Endothelial cell of umbilical vein (primary cell): ENCODE measurements around the gene PPM1L. TPM values are rescaled to one million over a fixed set of nuclear protein-coding genes. Genes with fewer than 3 reads are reported as not detected.
A peak's percentile ranks its signal among the peaks of the same experiment; 100 is the strongest.

Source experiments
- BruUV-seq: library from RNA; stranded (reverse); fragments of 400-500 nt; replicated peaks from 2 replicates; lab custom pipeline; 2021; lab: Mats Ljungman, UMichigan
- CTCF ChIA-PET: fragments of 300-600, 350-600 bp; sonication (Branson Sonifier 250); formaldehyde crosslinking; loops from one replicate; lab custom pipeline; 2021; ENCODE audit warnings: antibody characterized with exemption, inconsistent platforms; lab: Charles Lee
- POLR2A ChIA-PET: fragments of 300-600, 350-600 bp; sonication (Branson Sonifier 250); formaldehyde crosslinking; loops from one replicate; lab custom pipeline; 2021; ENCODE audit warnings: antibody characterized with exemption, inconsistent platforms; lab: Charles Lee
- DNase-seq: peaks from one replicate; pipeline ENCODE4 v3.0.0-alpha.2; 2011; ENCODE audit warnings: low read depth, low spot score
- FAIRE-seq: peaks from 2 replicates; lab custom pipeline; 2011; peaks lifted over from hg19 to GRCh38; lab: Jason Lieb, UNC
- H2AFZ ChIP-seq: 2 replicates; pipeline ENCODE4 v1.6.0; 2012; ENCODE audit warnings: low read depth, low read length, control low read depth, inconsistent platforms
- H3K27ac ChIP-seq: 2 replicates; pipeline ENCODE4 v1.5.1; 2011; ENCODE audit warnings: low read depth, mild to moderate bottlenecking, control low read depth, low read length, moderate library complexity; ENCODE audit not compliant: insufficient read depth
- H3K27me3 ChIP-seq, 2 experiments: 2 replicates each; pipeline versions ENCODE4 v1.6.0 to v1.6.1; 2011; ENCODE audit warnings: low read length in 2 of 2, mixed read lengths in 1 of 2; ENCODE audit not compliant: control insufficient read depth in 2 of 2, insufficient read depth in 2 of 2
- H3K36me3 ChIP-seq, 2 experiments: 2 replicates in 1 of 2; 3 replicates in 1 of 2; pipeline ENCODE4 v1.5.1; 2011; ENCODE audit warnings: low read length in 2 of 2, mild to moderate bottlenecking in 1 of 2, moderate library complexity in 1 of 2; ENCODE audit not compliant: control insufficient read depth in 2 of 2, insufficient read depth in 2 of 2; ENCODE audit errors: extremely low read depth in 1 of 2
- H3K4me1 ChIP-seq: 3 replicates; pipeline ENCODE4 v1.5.1; 2011; ENCODE audit warnings: mild to moderate bottlenecking, low read length; ENCODE audit not compliant: control insufficient read depth, insufficient read depth; ENCODE audit errors: extremely low read depth
- H3K4me2 ChIP-seq: 2 replicates; pipeline ENCODE4 v1.6.1; 2011; ENCODE audit warnings: low read length, control low read depth, mixed read lengths; ENCODE audit not compliant: insufficient read depth
- H3K4me3 ChIP-seq, 3 experiments: fragments of 200-600 bp in 1 of 3; sonication (generic), shearing (Covaris generic) in 1 of 3; replicated peaks in 1 of 3; 2 replicates each; pipeline ENCODE4 v1.5.1; 2011 to 2016; ENCODE audit warnings: control low read depth in 3 of 3, low read length in 3 of 3, mild to moderate bottlenecking in 2 of 3, inconsistent platforms in 1 of 3, low read depth in 1 of 3, moderate library complexity in 1 of 3; ENCODE audit not compliant: insufficient read depth in 1 of 3
- H3K79me2 ChIP-seq: 2 replicates; pipeline ENCODE4 v1.6.0; 2012; ENCODE audit warnings: low read length, inconsistent platforms; ENCODE audit not compliant: control insufficient read depth, insufficient read depth
- H3K9ac ChIP-seq: replicated peaks from 2 replicates; pipeline ENCODE3; 2011; ENCODE audit warnings: low read length, control low read depth; ENCODE audit not compliant: insufficient read depth; ENCODE audit errors: extremely low read depth
- H3K9me1 ChIP-seq: replicated peaks from 3 replicates; pipeline ENCODE4 v1.6.0; 2011; ENCODE audit warnings: mild to moderate bottlenecking, low read length; ENCODE audit not compliant: control insufficient read depth, insufficient read depth; ENCODE audit errors: extremely low read depth
- H3K9me3 ChIP-seq: replicated peaks from 2 replicates; pipeline ENCODE4 v1.5.1; 2012; ENCODE audit warnings: low read length, inconsistent platforms; ENCODE audit not compliant: control insufficient read depth, insufficient read depth
- H4K20me1 ChIP-seq: replicated peaks from 2 replicates; pipeline ENCODE3; 2011; ENCODE audit warnings: mild to moderate bottlenecking, low read length; ENCODE audit not compliant: control insufficient read depth, insufficient read depth; ENCODE audit errors: extremely low read depth
- EZH2 ChIP-seq: IDR thresholded peaks from 2 replicates; pipeline ENCODE4 v1.6.1; 2012; ENCODE audit warnings: borderline replicate concordance, low read depth, mild to moderate bottlenecking, moderate library complexity, low read length, inconsistent platforms; ENCODE audit not compliant: severe bottlenecking
- FOS ChIP-seq: IDR thresholded peaks from 2 replicates; pipeline ENCODE4 v1.6.1; 2011; ENCODE audit warnings: mild to moderate bottlenecking, low read length, moderate library complexity, borderline replicate concordance; ENCODE audit not compliant: insufficient read depth
- GATA2 ChIP-seq: IDR thresholded peaks from 2 replicates; pipeline ENCODE4 v1.7.0; 2011; ENCODE audit warnings: low read depth, mild to moderate bottlenecking, moderate library complexity, mixed read lengths, low read length; ENCODE audit not compliant: insufficient read length, insufficient read depth
- JUN ChIP-seq: IDR thresholded peaks from 2 replicates; pipeline ENCODE4 v1.6.1; 2011; ENCODE audit warnings: borderline replicate concordance, low read depth; ENCODE audit not compliant: insufficient read length, insufficient read depth
- MYC ChIP-seq: IDR thresholded peaks from one replicate; pipeline ENCODE4 v1.6.1; 2011; ENCODE audit warnings: mild to moderate bottlenecking, low read depth, low read length
- POLR2A ChIP-seq: IDR thresholded peaks from 2 replicates; pipeline ENCODE4 v1.6.1; 2012; ENCODE audit warnings: low read depth, mild to moderate bottlenecking, control low read depth, low read length
- POLR2AphosphoS5 ChIP-seq: IDR thresholded peaks from 2 replicates; pipeline ENCODE4 v1.6.1; 2012; ENCODE audit warnings: low read depth, mild to moderate bottlenecking, control low read depth, low read length, moderate library complexity; ENCODE audit not compliant: insufficient read depth
- dilution Hi-C: fragments of 300-500 bp; cut with MboI; formaldehyde crosslinking; loops from one replicate; pipeline ENCODE4 v1.15.0; 2019; ENCODE audit warnings: low sequenced_read_pairs; ENCODE audit not compliant: extremely low pct_ligation_motif_present
- intact Hi-C: fragments of 100-400 bp; cut with micrococcal nuclease; formaldehyde crosslinking; loops from one replicate; pipeline ENCODE4 v1.10.0; 2022
- polyA plus RNA-seq, 4 experiments: library from polyadenylated mRNA; depleted of rRNA in 3 of 4; stranded (reverse) in 3 of 4; unstranded in 1 of 4; fragments of >200 nt; gene quantifications; 2 replicates each; pipeline versions ENCODE4 v1.2.1 to v1.2.3, GENCODE V29; 2011 to 2012; ENCODE audit warnings: missing spikeins in 1 of 4
- total RNA-seq: library from RNA; stranded (reverse); gene quantifications from 2 replicates; pipeline ENCODE4 v1.2.3, GENCODE V29; 2021
- TF ChIP-seq, protein P1 (sequence below): IDR thresholded peaks from 2 replicates; pipeline ENCODE4 v1.6.1; 2011; ENCODE audit not compliant: insufficient read depth, insufficient read length
- TF ChIP-seq, protein P2 (sequence below), 2 donors: IDR thresholded peaks; 1 replicate in 1 of 2; 2 replicates in 1 of 2; pipeline ENCODE4 v1.5.1; 2011; ENCODE audit warnings: low read length in 2 of 2, mild to moderate bottlenecking in 2 of 2, moderate library complexity in 2 of 2, control low read depth in 1 of 2, inconsistent platforms in 1 of 2, low read depth in 1 of 2; ENCODE audit not compliant: insufficient read depth in 1 of 2; ENCODE audit errors: extremely low read depth in 1 of 2

The PPM1L gene
- total and polyA plus RNA-seq, 2 donors (not counting 3 experiments of a cell fraction or from before 2014, with no cell fraction given), result 0.63 to 2.9 TPM

- H4K20me1 ChIP-seq, result no peaks in the 10 kb centered on the region
- no peak overlapping the region for H3K4me2 ChIP-seq
- TF ChIP-seq POLR2A (no peak), GATA2 (no peak), EZH2 (no peak), POLR2AphosphoS5 (no peak), MYC (no peak), JUN (no peak), FOS (no peak)
- TF ChIP-seq, protein P1, sequence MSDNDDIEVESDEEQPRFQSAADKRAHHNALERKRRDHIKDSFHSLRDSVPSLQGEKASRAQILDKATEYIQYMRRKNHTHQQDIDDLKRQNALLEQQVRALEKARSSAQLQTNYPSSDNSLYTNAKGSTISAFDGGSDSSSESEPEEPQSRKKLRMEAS, result no peak
- TF ChIP-seq, protein P2, sequence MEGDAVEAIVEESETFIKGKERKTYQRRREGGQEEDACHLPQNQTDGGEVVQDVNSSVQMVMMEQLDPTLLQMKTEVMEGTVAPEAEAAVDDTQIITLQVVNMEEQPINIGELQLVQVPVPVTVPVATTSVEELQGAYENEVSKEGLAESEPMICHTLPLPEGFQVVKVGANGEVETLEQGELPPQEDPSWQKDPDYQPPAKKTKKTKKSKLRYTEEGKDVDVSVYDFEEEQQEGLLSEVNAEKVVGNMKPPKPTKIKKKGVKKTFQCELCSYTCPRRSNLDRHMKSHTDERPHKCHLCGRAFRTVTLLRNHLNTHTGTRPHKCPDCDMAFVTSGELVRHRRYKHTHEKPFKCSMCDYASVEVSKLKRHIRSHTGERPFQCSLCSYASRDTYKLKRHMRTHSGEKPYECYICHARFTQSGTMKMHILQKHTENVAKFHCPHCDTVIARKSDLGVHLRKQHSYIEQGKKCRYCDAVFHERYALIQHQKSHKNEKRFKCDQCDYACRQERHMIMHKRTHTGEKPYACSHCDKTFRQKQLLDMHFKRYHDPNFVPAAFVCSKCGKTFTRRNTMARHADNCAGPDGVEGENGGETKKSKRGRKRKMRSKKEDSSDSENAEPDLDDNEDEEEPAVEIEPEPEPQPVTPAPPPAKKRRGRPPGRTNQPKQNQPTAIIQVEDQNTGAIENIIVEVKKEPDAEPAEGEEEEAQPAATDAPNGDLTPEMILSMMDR (IDR thresholded peaks at IDR 0.05; ENCODE audit: extremely low read depth in 1 of 2, insufficient read depth in 1 of 2, low read depth in 1 of 2, low read length in 2 of 2), result peak; percentile 9 to 24
- H3K9ac ChIP-seq, result no peak overlapping the region
- DNase-seq (peak; percentile 21), FAIRE-seq (peak; percentile 8)
- H3K27ac ChIP-seq, result no peak overlapping the region
- H3K4me1 ChIP-seq, result no peaks in the 10 kb centered on the region
- H3K27me3 ChIP-seq, result no peaks in the 10 kb centered on the region
- no peaks in the 10 kb centered on the region for H3K79me2 ChIP-seq
- H2AFZ ChIP-seq, result no peak overlapping the region
- ChIA-PET CTCF (interaction anchor here (0.6 to 1.0 kb wide), 8 partner anchors 8 to 327 kb away, joined by 3 to 7 read pairs (median 3); partner anchors contain the start of gene B3GALNT1), POLR2A (no interaction called here)
- intact Hi-C loops, result loop anchor here (1.0 to 5.0 kb wide), 2 partner anchors 177 to 325 kb away; no protein-coding TSS in a partner anchor
- no TSS peak for BruUV-seq
- dilution Hi-C loops, result no loop called here
- H3K4me3 ChIP-seq, result no peak overlapping the region
- H3K9me1 ChIP-seq, result no peaks in the 10 kb centered on the region
- peaks cover 0 to 3% of the 10 kb centered on the region in 2 experiments for H3K36me3 ChIP-seq
- H3K9me3 ChIP-seq, result no peaks in the 10 kb centered on the region
These were observed 340.8 kb downstream of the PPM1L start for GRCh38 chr3:161096771-161097367.
